HEK293 (cell line): ENCODE measurements around the gene MAGI2.

Source experiments
- CTCF ChIP-seq: fragments of 450-650 bp; formaldehyde crosslinking; IDR thresholded peaks from 2 replicates; pipeline ENCODE4 v1.5.1; 2016; ENCODE audit warnings: missing biosample characterization, missing genetic modification characterization
- ZNF121 ChIP-seq: fragments of 450-650 bp; formaldehyde crosslinking; IDR thresholded peaks from 2 replicates; pipeline ENCODE4 v1.5.1; 2016; ENCODE audit warnings: missing biosample characterization, missing genetic modification characterization
- ZNF274 ChIP-seq, 2 experiments: fragments of 200-500 bp in 1 of 2; fragments of 450-650 bp in 1 of 2; sonication (Bioruptor generic) in 1 of 2; formaldehyde crosslinking in 1 of 2; IDR thresholded peaks; 2 replicates each; pipeline versions ENCODE4 v1.5.1 to v1.6.1; 2014 to 2016; ENCODE audit warnings: borderline replicate concordance in 1 of 2, inconsistent platforms in 1 of 2, low read length in 1 of 2, missing biosample characterization in 1 of 2, missing genetic modification characterization in 1 of 2
- ZNF580 ChIP-seq: fragments of 450-650 bp; formaldehyde crosslinking; IDR thresholded peaks from 2 replicates; pipeline ENCODE4 v1.5.1; 2016; ENCODE audit warnings: missing biosample characterization, missing genetic modification characterization
- ZNF660 ChIP-seq: fragments of 450-650 bp; IDR thresholded peaks from 2 replicates; pipeline ENCODE4 v1.5.1; 2018; ENCODE audit warnings: missing biosample characterization, mild to moderate bottlenecking, missing genetic modification characterization

- no peak for TF ChIP-seq ZNF274 (IDR thresholded peaks at IDR 0.05; ENCODE audit: low read length)
- TF ChIP-seq ZNF274 (tag by site-specific recombination; IDR thresholded peaks at IDR 0.05; ENCODE audit: borderline replicate concordance): no peak
- no peak for TF ChIP-seq CTCF (tag by site-specific recombination)
- TF ChIP-seq ZNF580 (tag by site-specific recombination): no peak
- TF ChIP-seq ZNF660: no peak
- no peak for TF ChIP-seq ZNF121 (tag by site-specific recombination)
Observed at GRCh38 chr7:78490524-78490923, 962.9 kb downstream of the MAGI2 start.
